ENCODE data around the gene HEATR3.

Gene HEATR3

DNA sequence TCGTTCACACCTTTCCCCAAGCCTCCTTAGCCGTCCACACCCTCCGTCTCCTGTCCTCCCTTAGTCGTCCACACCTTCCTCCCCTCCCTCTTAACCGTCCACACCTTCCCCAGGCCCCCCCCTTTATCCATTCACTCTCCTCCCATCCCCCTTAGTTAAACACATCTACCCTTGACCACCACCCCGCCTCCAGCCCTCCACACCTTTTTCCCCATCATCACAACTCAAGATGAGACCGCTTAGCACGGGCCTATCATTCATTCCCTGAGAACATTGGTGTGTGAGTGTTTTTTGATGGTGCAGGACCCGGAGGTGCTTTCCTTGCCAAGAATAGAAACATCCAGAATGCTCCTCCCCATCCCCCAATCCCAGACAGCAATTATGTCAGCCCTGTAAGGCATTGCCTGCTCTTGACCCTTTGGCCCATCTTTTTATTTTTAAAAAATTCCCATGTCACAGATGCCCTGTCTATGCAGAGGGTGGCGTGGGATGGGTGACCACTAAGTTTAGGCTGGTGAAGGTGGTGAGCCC lies 88.7 kb downstream of the HEATR3 start:
- peak; percentile 19 for DNase-seq

DNA sequence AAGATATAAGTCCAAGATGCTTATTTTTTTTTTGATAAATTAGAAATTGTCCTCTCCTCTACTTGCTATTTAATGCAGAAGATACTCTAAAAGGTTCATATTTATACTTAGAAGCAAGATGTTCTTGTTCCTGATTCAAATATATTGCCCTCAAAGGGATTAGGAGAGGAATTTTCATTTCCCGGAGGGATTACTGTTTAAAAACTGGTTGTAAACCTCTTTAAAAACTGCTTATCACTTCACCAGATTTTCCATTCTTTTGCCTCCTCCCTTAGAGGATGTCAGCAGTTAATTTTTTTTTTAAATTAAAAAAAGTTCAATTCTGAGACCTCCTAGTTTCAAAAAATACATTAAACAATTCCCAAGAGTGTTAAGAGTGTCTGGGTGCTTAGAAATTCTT lies 90.2 kb downstream of the HEATR3 start:
- DNase-seq, result no peak
